OCI-M2 (cell line): Measurements from ENCODE around the gene RBM33.

Experiments used
- DNase-seq: peaks from one replicate; lab custom pipeline; 2025; ENCODE audit not compliant: unreplicated experiment; lab: John Stamatoyannopoulos, UW

RBM33 gene

GRCh38 chr7:155804897-155805825 is 160.7 kb downstream of the RBM33 start:
- no peak for DNase-seq

- no peak for DNase-seq
Measured at GRCh38 chr7:155805826-155806095, 161.3 kb downstream of the RBM33 start.

- no peak for DNase-seq
Measured at GRCh38 chr7:155806096-155806871, 161.8 kb downstream of the RBM33 start.

- no peak for DNase-seq
Measured at GRCh38 chr7:155807065-155807671, 162.7 kb downstream of the RBM33 start.

GRCh38 chr7:155807789-155808548 is 163.5 kb downstream of the RBM33 start:
- DNase-seq: no peak

- no peak for DNase-seq
Measured at GRCh38 chr7:155808549-155809331, 164.3 kb downstream of the RBM33 start.

GRCh38 chr7:155809332-155809946 is 165.0 kb downstream of the RBM33 start:
- no peak for DNase-seq

GRCh38 chr7:155809947-155810769 is 165.7 kb downstream of the RBM33 start:
- no peak for DNase-seq

- DNase-seq: no peak
Measured at GRCh38 chr7:155810770-155811559, 166.5 kb downstream of the RBM33 start.

- DNase-seq: no peak
Measured at GRCh38 chr7:155811560-155811894, 167.1 kb downstream of the RBM33 start.

- no peak for DNase-seq
Measured at GRCh38 chr7:155811895-155812761, 167.7 kb downstream of the RBM33 start, which contains the start of gene SHH. SHH (minus strand) TSS chr7:155812463; CDS start chr7:155812122, 341 bp downstream.

- no peak for DNase-seq
Measured at GRCh38 chr7:155813125-155813524, 168.7 kb downstream of the RBM33 start.

GRCh38 chr7:155813546-155814315 is 169.3 kb downstream of the RBM33 start:
- no peak for DNase-seq

GRCh38 chr7:155814316-155815276 is 170.1 kb downstream of the RBM33 start:
- no peak for DNase-seq
